Measurements from ENCODE around the gene CSAG2.

CSAG2 gene

DNA sequence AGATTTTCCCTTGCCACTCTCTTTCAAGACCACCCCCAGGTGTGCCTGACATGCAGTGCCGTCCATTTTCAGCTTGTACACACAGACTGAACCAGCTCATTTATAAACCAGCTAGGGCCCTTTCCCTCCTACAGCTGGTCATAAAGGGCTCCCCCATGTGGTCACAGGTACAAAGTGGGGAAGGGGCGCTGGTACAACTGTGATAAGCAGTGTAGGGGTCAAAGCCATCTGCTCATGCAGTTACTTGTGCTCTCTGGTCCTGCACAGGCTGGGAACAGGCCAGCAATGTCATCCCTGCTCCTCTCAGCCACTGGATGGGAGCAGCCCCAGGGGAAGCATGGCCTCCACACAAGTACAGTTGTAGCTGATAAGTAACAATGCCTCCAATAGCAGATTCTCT, 50.8 kb downstream of the CSAG2 start:
- DNase-seq, result peak; percentile 5

Measured in NCI-H1105 treated with DMSO at 0.1 percent for 48 hours (cell line).